ENCODE results near the gene KRT78. TPM values are rescaled to one million over a fixed set of nuclear protein-coding genes. Genes with fewer than 3 reads are reported as not detected.

KRT78 gene
- total and polyA plus RNA-seq, 3 experiments from 2014 or later, result not detected

- H3K27me3 ChIP-seq (ENCODE audit: insufficient read depth, low read length, poor library complexity, severe bottlenecking), result no peaks in the 10 kb centered on the region
- H3K27ac ChIP-seq (ENCODE audit: low read depth, low read length), result peak overlapping the region; percentile 58
- Mint-ChIP-seq H3K27me3 (peaks cover under 1 to 2% of the 10 kb centered on the region in 2 donors), H3K4me1 (peaks cover 16 to 28% (median 23%) of the 10 kb centered on the region in 3 donors), H3K36me3 (no peaks in the 10 kb centered on the region), H3K4me3 (peak overlapping the region; percentile 74 to 90 (median 81)), H3K27ac (peak overlapping the region in 6 of 8 donors; percentile 12 to 96 (median 68)), H3K9me3 (no peaks in the 10 kb centered on the region)
- H3K9me3 ChIP-seq (ENCODE audit: low read length), result no peaks in the 10 kb centered on the region
- CTCF ChIA-PET, result interaction anchor here (1.6 to 16.3 kb wide), 4 partner anchors 10 to 292 kb away, joined by 11 to 276 read pairs (median 14); no protein-coding TSS in a partner anchor
- POLR2A ChIA-PET, result no interaction called here
- no peaks in the 10 kb centered on the region for H3K36me3 ChIP-seq (ENCODE audit: insufficient read depth, low read length)
- H3K4me1 ChIP-seq (ENCODE audit: insufficient read depth, low read length), result peaks cover 15% of the 10 kb centered on the region
- peak overlapping the region; percentile 2 for H3K4me3 ChIP-seq (ENCODE audit: low read length)
- DNase-seq, result no peak
These were observed 26.0 kb upstream of the KRT78 start for GRCh38 chr12:52874573-52875435.

- ChIA-PET POLR2A (no interaction called here), CTCF (interaction anchor here (1.0 to 16.3 kb wide), 6 partner anchors 11 to 719 kb away, joined by 3 to 276 read pairs (median 8); no protein-coding TSS in a partner anchor)
- Histone ChIP-seq H3K9me3 (ENCODE audit: low read length) (no peaks in the 10 kb centered on the region), H3K4me1 (ENCODE audit: insufficient read depth, low read length) (peaks cover 16% of the 10 kb centered on the region), H3K27me3 (ENCODE audit: insufficient read depth, low read length, poor library complexity, severe bottlenecking) (no peaks in the 10 kb centered on the region), H3K36me3 (ENCODE audit: insufficient read depth, low read length) (no peaks in the 10 kb centered on the region), H3K4me3 (ENCODE audit: low read length) (peak overlapping the region; percentile 29), H3K27ac (ENCODE audit: low read depth, low read length) (peak overlapping the region; percentile 68)
- peaks cover 0 to 2% of the 10 kb centered on the region in 2 donors for H3K27me3 Mint-ChIP-seq
- DNase-seq, result peak; percentile 30 to 70 (median 40)
- H3K36me3 Mint-ChIP-seq, result no peaks in the 10 kb centered on the region
- peaks cover 15 to 23% (median 22%) of the 10 kb centered on the region in 3 donors for H3K4me1 Mint-ChIP-seq
- no peaks in the 10 kb centered on the region for H3K9me3 Mint-ChIP-seq
- H3K27ac Mint-ChIP-seq, result peak overlapping the region in 7 of 8 donors; percentile 34 to 96 (median 90)
- H3K4me3 Mint-ChIP-seq, result peak overlapping the region; percentile 77 to 94 (median 85)
These were observed 25.2 kb upstream of the KRT78 start for GRCh38 chr12:52873832-52874572.

DNA sequence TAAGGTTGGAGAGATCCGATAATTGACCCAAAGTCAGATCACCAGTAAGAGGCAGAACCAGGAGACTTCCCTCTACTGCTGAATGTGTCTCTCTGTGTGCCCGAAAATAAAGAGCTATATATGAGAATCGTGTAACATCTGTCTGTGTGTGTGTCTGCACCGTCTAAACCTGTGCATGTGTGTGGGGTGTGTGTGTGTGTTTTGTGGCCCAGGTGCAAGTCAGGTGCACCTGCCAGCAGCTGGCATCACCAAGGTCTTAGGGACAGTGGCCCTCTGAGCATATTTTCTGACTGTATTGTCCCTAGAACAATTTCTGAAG lies 24.7 kb upstream of the KRT78 start:
- peak overlapping the region; percentile 68 for H3K27ac ChIP-seq (ENCODE audit: low read depth, low read length)
- Mint-ChIP-seq H3K4me3 (peak overlapping the region; percentile 63 to 94 (median 79)), H3K27ac (peak overlapping the region in 6 of 8 donors; percentile 34 to 94 (median 84)), H3K4me1 (peaks cover 14 to 23% (median 22%) of the 10 kb centered on the region in 3 donors), H3K9me3 (no peaks in the 10 kb centered on the region), H3K36me3 (no peaks in the 10 kb centered on the region), H3K27me3 (peaks cover 0 to 2% of the 10 kb centered on the region in 2 donors)
- no peaks in the 10 kb centered on the region for H3K27me3 ChIP-seq (ENCODE audit: insufficient read depth, low read length, poor library complexity, severe bottlenecking)
- ChIA-PET CTCF (interaction anchor here (1.0 to 16.3 kb wide), 6 partner anchors 12 to 718 kb away, joined by 3 to 276 read pairs (median 8); no protein-coding TSS in a partner anchor), POLR2A (no interaction called here)
- H3K4me1 ChIP-seq (ENCODE audit: insufficient read depth, low read length), result peaks cover 16% of the 10 kb centered on the region
- H3K36me3 ChIP-seq (ENCODE audit: insufficient read depth, low read length), result no peaks in the 10 kb centered on the region
- H3K4me3 ChIP-seq (ENCODE audit: low read length), result no peak overlapping the region
- DNase-seq, result no peak
- no peaks in the 10 kb centered on the region for H3K9me3 ChIP-seq (ENCODE audit: low read length)

DNA sequence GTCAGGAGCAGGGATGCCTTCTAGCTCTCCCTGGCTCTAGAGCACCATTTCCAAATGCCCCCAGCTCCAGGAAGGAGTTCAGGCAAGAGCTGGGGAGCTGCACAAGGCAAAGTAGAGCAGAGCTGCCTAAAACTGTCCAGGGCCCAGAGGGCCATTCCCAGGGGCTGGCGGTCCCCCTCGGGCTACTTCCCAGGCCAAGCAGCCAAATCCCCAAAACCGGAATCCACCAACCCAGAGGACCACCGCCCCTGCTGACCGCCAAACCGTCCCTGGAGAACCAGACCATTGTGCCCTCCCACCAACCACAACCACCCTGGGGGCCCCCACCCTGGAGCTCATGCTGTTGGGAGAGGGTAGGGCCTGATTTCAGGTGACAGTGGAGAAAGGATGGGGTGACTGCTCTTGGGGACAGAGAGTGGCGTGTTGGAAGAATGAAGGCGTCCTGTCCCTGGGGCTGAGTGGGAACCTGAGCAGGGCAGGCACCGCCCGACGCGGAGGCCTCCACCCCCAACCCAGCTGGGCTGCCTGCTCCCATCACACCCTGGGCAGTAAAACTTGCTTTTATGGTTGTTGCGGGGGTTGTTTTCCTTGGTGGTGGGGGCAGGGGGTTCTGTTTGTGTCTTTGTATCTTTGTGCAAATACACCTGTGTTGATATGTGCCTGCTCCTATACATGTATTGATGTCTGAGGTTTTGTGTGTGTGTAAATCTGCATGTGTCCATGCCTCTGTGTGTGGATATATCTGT lies 24.0 kb upstream of the KRT78 start:
- ChIA-PET POLR2A (no interaction called here), CTCF (interaction anchor here (1.2 to 16.3 kb wide), 3 partner anchors 12 to 290 kb away, joined by 4 to 276 read pairs (median 16); no protein-coding TSS in a partner anchor)
- Histone ChIP-seq H3K36me3 (ENCODE audit: insufficient read depth, low read length) (no peaks in the 10 kb centered on the region), H3K9me3 (ENCODE audit: low read length) (no peaks in the 10 kb centered on the region), H3K4me1 (ENCODE audit: insufficient read depth, low read length) (peaks cover 21% of the 10 kb centered on the region), H3K4me3 (ENCODE audit: low read length) (no peak overlapping the region), H3K27ac (ENCODE audit: low read depth, low read length) (peak overlapping the region; percentile 68), H3K27me3 (ENCODE audit: insufficient read depth, low read length, poor library complexity, severe bottlenecking) (no peaks in the 10 kb centered on the region)
- Mint-ChIP-seq H3K27ac (peak overlapping the region in 4 of 8 donors; percentile 32 to 94 (median 62)), H3K36me3 (no peaks in the 10 kb centered on the region), H3K4me3 (peak overlapping the region; percentile 33 to 87 (median 75)), H3K4me1 (peaks cover 14 to 24% (median 23%) of the 10 kb centered on the region in 3 donors), H3K27me3 (peaks cover 0 to 2% of the 10 kb centered on the region in 2 donors), H3K9me3 (no peaks in the 10 kb centered on the region)
- no peak for DNase-seq

DNA sequence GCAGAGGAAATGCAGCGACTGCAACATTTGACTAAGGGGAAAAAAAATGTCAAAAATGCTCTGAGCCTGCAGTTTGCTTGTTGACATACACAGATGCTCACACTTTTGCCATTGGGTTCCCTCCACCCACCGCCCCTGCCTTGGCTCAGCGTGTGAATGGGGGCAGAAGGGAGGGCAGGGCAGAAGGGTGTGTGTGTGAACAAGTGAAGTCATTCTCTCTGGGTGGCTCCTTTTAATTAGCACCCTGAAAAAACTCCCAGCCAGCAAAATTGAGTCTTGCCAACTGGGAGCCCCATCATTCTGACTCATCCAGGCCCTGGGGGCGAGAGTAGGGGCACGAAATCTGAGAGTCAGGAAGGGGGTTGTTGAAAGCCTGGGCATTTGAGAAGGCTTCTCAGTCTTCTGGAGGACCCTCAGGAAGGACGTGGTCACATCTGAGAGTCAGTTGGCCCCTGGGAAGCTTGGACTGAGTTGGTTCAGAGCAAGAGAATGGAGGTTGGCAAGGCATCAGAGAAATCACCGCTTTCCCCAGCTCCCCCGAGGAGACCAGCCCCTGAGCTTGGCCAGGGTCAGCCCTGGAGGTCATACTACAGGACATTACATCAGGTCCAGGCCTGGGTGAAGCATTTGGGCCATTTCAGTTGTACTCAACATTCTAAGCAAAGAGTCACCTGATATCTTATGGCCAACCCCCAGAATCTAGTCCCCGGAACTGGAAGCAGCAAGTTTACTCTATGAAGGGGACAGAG lies 22.7 kb upstream of the KRT78 start:
- ChIA-PET CTCF (interaction anchor here (1.0 to 16.3 kb wide), 5 partner anchors 9 to 547 kb away, joined by 3 to 276 read pairs (median 9); no protein-coding TSS in a partner anchor), POLR2A (no interaction called here)
- no peaks in the 10 kb centered on the region for H3K9me3 Mint-ChIP-seq
- H3K36me3 Mint-ChIP-seq, result no peaks in the 10 kb centered on the region
- H3K27me3 ChIP-seq (ENCODE audit: insufficient read depth, low read length, poor library complexity, severe bottlenecking), result no peaks in the 10 kb centered on the region
- no peaks in the 10 kb centered on the region for H3K9me3 ChIP-seq (ENCODE audit: low read length)
- H3K27me3 Mint-ChIP-seq, result peaks cover 0 to 2% of the 10 kb centered on the region in 2 donors
- no peak overlapping the region for H3K4me3 Mint-ChIP-seq
- H3K4me1 Mint-ChIP-seq, result peaks cover 21 to 33% (median 33%) of the 10 kb centered on the region in 3 donors
- peak in 1 of 5 donors; percentile 14 for DNase-seq
- peak overlapping the region in 3 of 8 donors; percentile 37 to 64 (median 45) for H3K27ac Mint-ChIP-seq
- H3K4me1 ChIP-seq (ENCODE audit: insufficient read depth, low read length), result peaks cover 28% of the 10 kb centered on the region
- H3K36me3 ChIP-seq (ENCODE audit: insufficient read depth, low read length), result no peaks in the 10 kb centered on the region
- no peak overlapping the region for H3K27ac ChIP-seq (ENCODE audit: low read depth, low read length)
- no peak overlapping the region for H3K4me3 ChIP-seq (ENCODE audit: low read length)

DNA sequence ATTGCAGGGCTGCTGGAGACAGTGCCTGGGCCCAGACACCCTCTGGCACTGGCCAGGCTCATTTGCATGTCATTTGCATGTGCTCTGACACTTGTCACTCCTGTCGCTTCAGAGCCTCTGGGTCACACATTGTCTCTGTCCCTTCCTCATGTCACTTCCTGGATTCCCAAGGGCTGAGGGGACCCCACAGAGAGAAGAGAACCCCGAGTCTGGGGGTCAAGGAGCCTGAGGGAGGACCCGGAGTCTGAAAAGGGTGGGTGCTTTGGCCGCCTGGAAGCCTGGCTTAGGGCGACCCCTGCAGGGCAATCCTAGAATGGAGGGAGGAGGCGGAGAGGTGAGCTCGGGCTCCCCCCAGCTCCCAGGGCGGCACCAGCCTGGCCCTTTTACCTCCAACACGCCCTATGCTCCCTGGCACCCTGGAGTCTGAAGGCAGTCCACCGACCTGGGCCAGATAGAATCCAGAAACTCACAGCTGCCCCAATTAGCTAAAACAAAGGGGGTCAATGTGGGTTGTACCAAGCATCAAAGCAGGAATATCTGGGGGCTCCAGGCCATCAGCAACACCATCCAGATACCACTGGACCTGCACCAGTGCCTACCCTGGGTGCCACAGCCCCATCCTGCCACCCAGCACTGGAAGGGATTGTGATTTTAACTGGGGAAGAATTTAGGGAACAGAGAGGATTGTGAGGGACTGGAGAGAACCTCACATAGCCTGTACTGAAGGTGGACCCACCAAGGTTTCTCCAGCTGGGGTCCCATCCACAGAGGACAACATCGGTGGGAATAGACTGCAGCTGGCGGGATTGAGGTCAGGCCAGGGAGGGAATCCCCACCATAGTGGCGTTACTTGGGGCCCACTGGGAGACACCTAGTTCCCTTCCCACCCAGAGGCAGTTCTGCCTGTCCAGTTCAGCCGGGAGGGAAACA lies 21.8 kb upstream of the KRT78 start:
- H3K27ac Mint-ChIP-seq, result peak overlapping the region in 5 of 8 donors; percentile 6 to 64 (median 43)

More for the DNA sequence above, 21.8 kb upstream of the KRT78 start:
- H3K27me3 ChIP-seq (ENCODE audit: insufficient read depth, low read length, poor library complexity, severe bottlenecking), result no peaks in the 10 kb centered on the region
- no peak overlapping the region for H3K27ac ChIP-seq (ENCODE audit: low read depth, low read length)
- Mint-ChIP-seq H3K9me3 (no peaks in the 10 kb centered on the region), H3K4me1 (peaks cover 21 to 33% (median 33%) of the 10 kb centered on the region in 3 donors), H3K4me3 (no peak overlapping the region), H3K27me3 (no peaks in the 10 kb centered on the region), H3K36me3 (no peaks in the 10 kb centered on the region)
- ChIA-PET POLR2A (no interaction called here), CTCF (interaction anchor here (0.6 to 16.3 kb wide), 11 partner anchors 10 to 852 kb away, joined by 3 to 276 read pairs (median 4); no protein-coding TSS in a partner anchor)
- H3K36me3 ChIP-seq (ENCODE audit: insufficient read depth, low read length), result no peaks in the 10 kb centered on the region
- peaks cover 28% of the 10 kb centered on the region for H3K4me1 ChIP-seq (ENCODE audit: insufficient read depth, low read length)
- H3K4me3 ChIP-seq (ENCODE audit: low read length), result no peak overlapping the region
- no peaks in the 10 kb centered on the region for H3K9me3 ChIP-seq (ENCODE audit: low read length)
- DNase-seq, result peak; percentile 59 to 83 (median 69)

Data from CD8-positive, alpha-beta memory T cell (primary cell).